Common myeloid progenitor, CD34-positive (primary cell): ENCODE results near the gene NOL4L.

Source experiments
- CTCF ChIA-PET: fragments of 350-600 bp; sonication (Branson Sonifier 250); formaldehyde crosslinking; loops from one replicate; lab custom pipeline; 2021; ENCODE audit warnings: antibody characterized with exemption; lab: Charles Lee
- POLR2A ChIA-PET: fragments of 350-600 bp; sonication (Branson Sonifier 250); formaldehyde crosslinking; loops from one replicate; lab custom pipeline; 2021; ENCODE audit warnings: antibody characterized with exemption; lab: Charles Lee
- DNase-seq, 3 donors: peaks; one replicate each; pipeline versions ENCODE4 v3.0.0 to v3.0.0-alpha.2; 2013
- H3K27ac ChIP-seq, 2 experiments: 1 replicate in 1 of 2; 2 replicates in 1 of 2; pipeline ENCODE4 v1.7.0; 2013; ENCODE audit warnings: inconsistent platforms in 2 of 2, low read length in 2 of 2, mild to moderate bottlenecking in 2 of 2, low read depth in 1 of 2, moderate library complexity in 1 of 2; ENCODE audit not compliant: severe bottlenecking in 2 of 2, insufficient read depth in 1 of 2, poor library complexity in 1 of 2
- H3K27me3 ChIP-seq, 5 experiments: replicated peaks in 2 of 5; 1 replicate in 3 of 5; 2 replicates in 2 of 5; pipeline versions ENCODE4 v1.6.1 to v1.7.0; 2013; ENCODE audit warnings: low read length in 4 of 5, mild to moderate bottlenecking in 2 of 5, moderate library complexity in 2 of 5, inconsistent platforms in 1 of 5; ENCODE audit not compliant: insufficient read depth in 5 of 5, control insufficient read depth in 4 of 5
- H3K36me3 ChIP-seq, 4 experiments: 1 replicate in 2 of 4; 2 replicates in 2 of 4; pipeline versions ENCODE4 v1.6.1 to v1.7.0; 2013; ENCODE audit warnings: low read length in 3 of 4, control low read depth in 1 of 4, mild to moderate bottlenecking in 1 of 4; ENCODE audit not compliant: control insufficient read depth in 4 of 4, insufficient read depth in 4 of 4
- H3K4me1 ChIP-seq, 4 experiments: 1 replicate in 3 of 4; 2 replicates in 1 of 4; pipeline versions ENCODE4 v1.6.1 to v1.7.1; 2013; ENCODE audit warnings: low read length in 3 of 4, mild to moderate bottlenecking in 3 of 4, control low read depth in 1 of 4, inconsistent platforms in 1 of 4, moderate library complexity in 1 of 4; ENCODE audit not compliant: control insufficient read depth in 4 of 4, insufficient read depth in 4 of 4; ENCODE audit errors: control extremely low read depth in 1 of 4
- H3K4me3 ChIP-seq, 7 experiments: 1 replicate in 4 of 7; 2 replicates in 3 of 7; pipeline versions ENCODE4 v1.5.1 to v1.7.0; 2013; ENCODE audit warnings: mild to moderate bottlenecking in 7 of 7, low read length in 6 of 7, moderate library complexity in 6 of 7, inconsistent platforms in 2 of 7, low read depth in 2 of 7, control low read depth in 1 of 7; ENCODE audit not compliant: insufficient read depth in 4 of 7, control insufficient read depth in 1 of 7; ENCODE audit errors: extremely low read depth in 1 of 7
- H3K9me3 ChIP-seq, 5 experiments: 1 replicate in 4 of 5; 2 replicates in 1 of 5; pipeline versions ENCODE4 v1.6.1 to v1.7.1; 2013; ENCODE audit warnings: low read length in 4 of 5, mild to moderate bottlenecking in 2 of 5, inconsistent platforms in 1 of 5, low read depth in 1 of 5, moderate library complexity in 1 of 5; ENCODE audit not compliant: control insufficient read depth in 4 of 5, insufficient read depth in 2 of 5; ENCODE audit errors: control extremely low read depth in 1 of 5
- WGBS: methylation state at CpG from one replicate; pipeline ENCODE4 v1.1.5; 2013; ENCODE audit not compliant: insufficient coverage; 5-methylcytosine and 5-hydroxymethylcytosine counted together

Gene NOL4L

GRCh38 chr20:32628960-32629530, 43.9 kb upstream of the NOL4L start:
- Histone ChIP-seq H3K4me3 (no peak overlapping the region), H3K4me1 (peaks cover 0 to 53% (median 34%) of the 10 kb centered on the region in 4 experiments), H3K27me3 (no peaks in the 10 kb centered on the region), H3K9me3 (no peaks in the 10 kb centered on the region), H3K36me3 (no peaks in the 10 kb centered on the region), H3K27ac (peak overlapping the region in 1 of 2 experiments; percentile 0)
- whole genome bisulfite sequencing, result 89% methylated on average over 3 of the region's 7 CpGs
- ChIA-PET CTCF (interaction anchor here (1.0 to 6.4 kb wide), 10 partner anchors 10 to 107 kb away, joined by 3 to 33 read pairs (median 3); no protein-coding TSS in a partner anchor), POLR2A (no interaction called here)
- peak in 2 of 3 donors; percentile 27 to 38 for DNase-seq

GRCh38 chr20:32626859-32627636, 41.9 kb upstream of the NOL4L start:
- Histone ChIP-seq H3K9me3 (no peaks in the 10 kb centered on the region), H3K36me3 (no peaks in the 10 kb centered on the region), H3K27me3 (no peaks in the 10 kb centered on the region), H3K4me3 (peak overlapping the region in 5 of 7 experiments; percentile 24 to 58 (median 55)), H3K4me1 (peaks cover 0 to 53% (median 34%) of the 10 kb centered on the region in 4 experiments), H3K27ac (peak overlapping the region in 1 of 2 experiments; percentile 69)
- ChIA-PET POLR2A (interaction anchor here (0.8 to 1.0 kb wide), 4 partner anchors 15 to 142 kb away, joined by 3 to 4 read pairs (median 3); no protein-coding TSS in a partner anchor), CTCF (interaction anchor here (0.6 to 6.4 kb wide), 18 partner anchors 10 to 130 kb away, joined by 3 to 33 read pairs (median 4); partner anchors contain the start of gene NOL4L)
- peak; percentile 86 to 98 (median 96) for DNase-seq
- WGBS, result 0% methylated on average over 22 of the region's 26 CpGs

DNA sequence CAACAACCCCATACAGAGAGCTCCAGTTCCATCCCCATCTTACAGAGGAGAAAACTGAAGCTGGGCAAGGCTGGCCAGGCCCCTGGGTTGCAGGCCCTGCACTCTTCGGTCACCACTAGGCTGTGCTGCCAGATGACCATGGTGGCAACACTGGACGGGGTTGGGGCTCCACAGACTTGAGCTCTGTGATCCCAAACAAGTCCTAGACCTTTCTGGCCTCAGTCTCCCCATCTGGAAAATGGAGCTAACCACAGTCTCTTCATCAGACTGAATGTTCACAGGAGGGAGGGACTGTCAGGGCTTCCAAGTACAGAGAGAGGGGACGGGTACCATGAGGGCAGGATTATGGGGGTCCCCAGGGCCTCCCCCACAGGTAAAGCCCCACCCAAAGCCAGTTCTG, 41.3 kb upstream of the NOL4L start:
- Histone ChIP-seq H3K36me3 (no peaks in the 10 kb centered on the region), H3K9me3 (no peaks in the 10 kb centered on the region), H3K4me1 (peaks cover 0 to 53% (median 34%) of the 10 kb centered on the region in 4 experiments), H3K4me3 (peak overlapping the region in 2 of 7 experiments; percentile 55), H3K27me3 (no peaks in the 10 kb centered on the region), H3K27ac (no peak overlapping the region)
- ChIA-PET POLR2A (no interaction called here), CTCF (interaction anchor here (0.9 to 6.4 kb wide), 9 partner anchors 9 to 129 kb away, joined by 3 to 33 read pairs (median 6); no protein-coding TSS in a partner anchor)
- 100% methylated on average over 2 of the region's 3 CpGs for WGBS
- DNase-seq, result no peak

DNA sequence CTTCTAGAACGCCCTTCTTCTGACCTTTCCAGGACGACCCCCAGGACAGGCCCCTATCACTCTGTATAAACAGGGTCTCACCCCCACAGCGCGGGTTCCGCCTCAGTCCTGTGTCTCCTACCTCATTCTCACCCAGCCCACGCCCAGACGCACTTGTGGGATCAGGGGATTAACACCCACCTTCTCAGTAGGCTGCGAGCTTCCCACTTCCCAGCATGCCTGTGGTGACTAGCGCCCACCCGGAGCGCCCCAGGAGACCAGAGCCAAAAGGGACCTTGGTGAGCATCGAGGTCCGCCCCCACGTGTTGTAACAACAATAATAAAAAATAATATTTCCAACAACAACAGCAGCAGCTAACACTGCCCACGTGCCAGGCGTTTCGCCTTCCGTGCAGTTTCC, 40.9 kb upstream of the NOL4L start:
- DNase-seq, result no peak
- Histone ChIP-seq H3K27ac (no peak overlapping the region), H3K27me3 (no peaks in the 10 kb centered on the region), H3K4me1 (peaks cover 0 to 53% (median 34%) of the 10 kb centered on the region in 4 experiments), H3K4me3 (no peak overlapping the region), H3K36me3 (no peaks in the 10 kb centered on the region), H3K9me3 (no peaks in the 10 kb centered on the region)
- ChIA-PET CTCF (interaction anchor here (0.6 to 6.4 kb wide), 7 partner anchors 15 to 129 kb away, joined by 3 to 33 read pairs (median 6); no protein-coding TSS in a partner anchor), POLR2A (no interaction called here)
- 89% methylated on average over 13 of the region's 18 CpGs for WGBS

DNA sequence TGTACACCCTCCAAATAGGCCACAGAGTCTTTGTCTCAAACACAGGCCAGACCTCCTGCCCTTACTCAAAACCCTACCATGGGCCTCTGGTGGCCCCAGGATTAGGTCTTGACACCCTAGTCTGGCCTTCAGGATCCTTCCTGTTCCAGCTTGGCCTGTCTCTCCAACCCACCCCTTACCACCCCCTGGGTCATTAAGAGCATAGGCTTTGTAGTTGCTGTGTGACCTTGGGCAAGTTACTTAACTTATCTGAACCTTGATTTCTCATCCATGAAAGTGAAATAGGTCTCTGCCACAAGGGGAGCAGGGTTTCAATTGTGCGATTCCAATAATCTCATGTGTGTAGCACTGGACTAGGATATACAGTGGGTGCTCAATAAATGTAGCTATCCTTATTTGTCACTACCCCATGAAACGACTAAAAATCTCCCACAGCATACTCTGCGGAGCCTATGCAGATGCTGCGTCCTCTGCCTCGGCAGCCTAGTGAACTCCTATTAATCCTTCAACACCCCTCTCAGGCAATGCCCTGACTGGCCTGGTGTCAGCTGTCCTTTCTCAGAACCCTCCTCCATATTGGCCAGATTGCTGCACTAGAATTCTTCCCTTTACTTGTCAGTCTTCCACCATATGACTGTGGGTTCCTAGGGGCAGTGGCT, 39.7 kb upstream of the NOL4L start:
- Histone ChIP-seq H3K4me3 (no peak overlapping the region), H3K36me3 (no peaks in the 10 kb centered on the region), H3K9me3 (no peaks in the 10 kb centered on the region), H3K27ac (no peak overlapping the region), H3K4me1 (peaks cover 0 to 50% (median 34%) of the 10 kb centered on the region in 4 experiments), H3K27me3 (no peaks in the 10 kb centered on the region)
- ChIA-PET CTCF (interaction anchor here (0.6 to 6.4 kb wide), 4 partner anchors 27 to 103 kb away, joined by 3 to 33 read pairs (median 4); no protein-coding TSS in a partner anchor), POLR2A (no interaction called here)
- no peak for DNase-seq
- 91% methylated on average over 5 of the region's 5 CpGs for WGBS

GRCh38 chr20:32623667-32624157, 38.6 kb upstream of the NOL4L start:
- Histone ChIP-seq H3K9me3 (no peaks in the 10 kb centered on the region), H3K27ac (no peak overlapping the region), H3K4me1 (peaks cover 0 to 39% (median 25%) of the 10 kb centered on the region in 4 experiments), H3K27me3 (no peaks in the 10 kb centered on the region), H3K4me3 (no peak overlapping the region), H3K36me3 (no peaks in the 10 kb centered on the region)
- CTCF ChIA-PET, result no interaction called here
- peak in 2 of 3 donors; percentile 44 to 48 for DNase-seq
- POLR2A ChIA-PET, result no interaction called here
- WGBS, result 86% methylated on average over 15 of the region's 18 CpGs
